Stimulated activated memory B cell treated with anti-CD40 and anti-IgM and Interleukin-4, amounts not matched to agents 10 μg/mL and 1 μg/mL and 100 μg/mL, for 72 hours (primary cell): ENCODE measurements around the gene ISM1.

Source experiments
- ATAC-seq: fragments of 150-1000 bp; cut with Tn5 transposase; 2 replicates; pipeline ENCODE4 v1.10.0; 2021
- H3K27ac Mint-ChIP-seq: one replicate; pipeline ENCODE4 v1.8.0; 2022; ENCODE audit warnings: mild to moderate bottlenecking, mixed read lengths
- H3K27me3 Mint-ChIP-seq: one replicate; pipeline ENCODE4 v1.8.0; 2022; ENCODE audit warnings: mixed read lengths
- H3K36me3 Mint-ChIP-seq: one replicate; pipeline ENCODE4 v1.8.0; 2022; ENCODE audit warnings: mixed read lengths
- H3K4me1 Mint-ChIP-seq: one replicate; pipeline ENCODE4 v1.8.0; 2022; ENCODE audit warnings: mixed read lengths
- H3K4me3 Mint-ChIP-seq: one replicate; pipeline ENCODE4 v1.8.0; 2022; ENCODE audit warnings: mild to moderate bottlenecking, moderate library complexity, mixed read lengths
- H3K9me3 Mint-ChIP-seq: one replicate; pipeline ENCODE4 v1.8.0; 2022; ENCODE audit warnings: mixed read lengths

Gene ISM1

GRCh38 chr20:13322198-13322597, 101.1 kb downstream of the ISM1 start:
- Mint-ChIP-seq H3K27me3 (peaks cover 9% of the 10 kb centered on the region), H3K4me3 (no peak overlapping the region), H3K27ac (no peak overlapping the region), H3K36me3 (no peaks in the 10 kb centered on the region), H3K9me3 (peaks cover 3% of the 10 kb centered on the region), H3K4me1 (no peaks in the 10 kb centered on the region)
- ATAC-seq, result no peak

GRCh38 chr20:13322621-13323020, 101.5 kb downstream of the ISM1 start:
- Mint-ChIP-seq H3K4me3 (no peak overlapping the region), H3K27me3 (peaks cover 9% of the 10 kb centered on the region), H3K4me1 (no peaks in the 10 kb centered on the region), H3K9me3 (peaks cover 2% of the 10 kb centered on the region), H3K36me3 (no peaks in the 10 kb centered on the region), H3K27ac (no peak overlapping the region)
- no peak for ATAC-seq

GRCh38 chr20:13325033-13325432, 104.0 kb downstream of the ISM1 start:
- no peak overlapping the region for H3K27ac Mint-ChIP-seq
- no peaks in the 10 kb centered on the region for H3K4me1 Mint-ChIP-seq
- no peak overlapping the region for H3K4me3 Mint-ChIP-seq
- peaks cover 9% of the 10 kb centered on the region for H3K27me3 Mint-ChIP-seq
- ATAC-seq, result no peak
- no peaks in the 10 kb centered on the region for H3K36me3 Mint-ChIP-seq
- peaks cover 2% of the 10 kb centered on the region for H3K9me3 Mint-ChIP-seq

GRCh38 chr20:13325796-13326340, 104.8 kb downstream of the ISM1 start:
- Mint-ChIP-seq H3K27ac (no peak overlapping the region), H3K27me3 (peaks cover 9% of the 10 kb centered on the region), H3K4me1 (no peaks in the 10 kb centered on the region)

GRCh38 chr20:13331536-13331935, 110.5 kb downstream of the ISM1 start:
- no peak overlapping the region for H3K27ac Mint-ChIP-seq
- no peaks in the 10 kb centered on the region for H3K27me3 Mint-ChIP-seq
- H3K36me3 Mint-ChIP-seq, result no peaks in the 10 kb centered on the region
- no peak for ATAC-seq
- H3K4me1 Mint-ChIP-seq, result no peaks in the 10 kb centered on the region
- H3K4me3 Mint-ChIP-seq, result no peak overlapping the region
- peaks cover 2% of the 10 kb centered on the region for H3K9me3 Mint-ChIP-seq

More at GRCh38 chr20:13325796-13326340, 104.8 kb downstream of the ISM1 start:
- no peaks in the 10 kb centered on the region for H3K36me3 Mint-ChIP-seq
- H3K9me3 Mint-ChIP-seq, result peaks cover 2% of the 10 kb centered on the region
- no peak overlapping the region for H3K4me3 Mint-ChIP-seq
- ATAC-seq, result no peak

- no peak overlapping the region for H3K4me3 Mint-ChIP-seq
- H3K27me3 Mint-ChIP-seq, result no peaks in the 10 kb centered on the region
- no peak overlapping the region for H3K27ac Mint-ChIP-seq
- no peaks in the 10 kb centered on the region for H3K4me1 Mint-ChIP-seq
- no peak for ATAC-seq
- no peaks in the 10 kb centered on the region for H3K36me3 Mint-ChIP-seq
- H3K9me3 Mint-ChIP-seq, result no peaks in the 10 kb centered on the region
Observed at GRCh38 chr20:13333036-13333435, 112.0 kb downstream of the ISM1 start.

GRCh38 chr20:13333793-13334192, 112.7 kb downstream of the ISM1 start:
- H3K27me3 Mint-ChIP-seq, result no peaks in the 10 kb centered on the region
- H3K9me3 Mint-ChIP-seq, result no peaks in the 10 kb centered on the region
- no peak overlapping the region for H3K4me3 Mint-ChIP-seq
- no peak overlapping the region for H3K27ac Mint-ChIP-seq
- ATAC-seq, result no peak
- no peaks in the 10 kb centered on the region for H3K4me1 Mint-ChIP-seq
- H3K36me3 Mint-ChIP-seq, result no peaks in the 10 kb centered on the region

GRCh38 chr20:13336308-13337089, 115.4 kb downstream of the ISM1 start:
- Mint-ChIP-seq H3K27ac (no peak overlapping the region), H3K4me3 (no peak overlapping the region), H3K4me1 (no peaks in the 10 kb centered on the region), H3K9me3 (no peaks in the 10 kb centered on the region), H3K36me3 (no peaks in the 10 kb centered on the region), H3K27me3 (no peaks in the 10 kb centered on the region)
- no peak for ATAC-seq

GRCh38 chr20:13337090-13337784, 116.2 kb downstream of the ISM1 start:
- Mint-ChIP-seq H3K4me1 (no peaks in the 10 kb centered on the region), H3K9me3 (no peaks in the 10 kb centered on the region), H3K27ac (peak overlapping the region; percentile 74), H3K27me3 (no peaks in the 10 kb centered on the region), H3K36me3 (no peaks in the 10 kb centered on the region), H3K4me3 (no peak overlapping the region)
- ATAC-seq, result no peak

- no peaks in the 10 kb centered on the region for H3K9me3 Mint-ChIP-seq
- no peak for ATAC-seq
- no peaks in the 10 kb centered on the region for H3K27me3 Mint-ChIP-seq
- H3K4me1 Mint-ChIP-seq, result no peaks in the 10 kb centered on the region
- no peaks in the 10 kb centered on the region for H3K36me3 Mint-ChIP-seq
- H3K4me3 Mint-ChIP-seq, result no peak overlapping the region
- H3K27ac Mint-ChIP-seq, result peak overlapping the region; percentile 74
Observed at GRCh38 chr20:13338097-13338661, 117.1 kb downstream of the ISM1 start.

- no peaks in the 10 kb centered on the region for H3K27me3 Mint-ChIP-seq
- no peak overlapping the region for H3K27ac Mint-ChIP-seq
- H3K36me3 Mint-ChIP-seq, result no peaks in the 10 kb centered on the region
Observed at GRCh38 chr20:13338999-13339411, 117.9 kb downstream of the ISM1 start.

GRCh38 chr20:13340088-13340487, 119.0 kb downstream of the ISM1 start:
- no peak overlapping the region for H3K27ac Mint-ChIP-seq
- no peak overlapping the region for H3K4me3 Mint-ChIP-seq

More at GRCh38 chr20:13338999-13339411, 117.9 kb downstream of the ISM1 start:
- ATAC-seq, result no peak
- no peaks in the 10 kb centered on the region for H3K4me1 Mint-ChIP-seq
- H3K9me3 Mint-ChIP-seq, result no peaks in the 10 kb centered on the region
- no peak overlapping the region for H3K4me3 Mint-ChIP-seq

GRCh38 chr20:13341737-13342393, 120.8 kb downstream of the ISM1 start:
- Mint-ChIP-seq H3K4me1 (no peaks in the 10 kb centered on the region), H3K27me3 (no peaks in the 10 kb centered on the region), H3K9me3 (no peaks in the 10 kb centered on the region), H3K4me3 (no peak overlapping the region), H3K27ac (no peak overlapping the region), H3K36me3 (no peaks in the 10 kb centered on the region)
- no peak for ATAC-seq

More at GRCh38 chr20:13340088-13340487, 119.0 kb downstream of the ISM1 start:
- Mint-ChIP-seq H3K4me1 (no peaks in the 10 kb centered on the region), H3K9me3 (no peaks in the 10 kb centered on the region), H3K36me3 (no peaks in the 10 kb centered on the region), H3K27me3 (no peaks in the 10 kb centered on the region)
- ATAC-seq, result no peak

GRCh38 chr20:13342469-13343242, 121.6 kb downstream of the ISM1 start:
- no peaks in the 10 kb centered on the region for H3K4me1 Mint-ChIP-seq
- H3K27ac Mint-ChIP-seq, result no peak overlapping the region
- H3K27me3 Mint-ChIP-seq, result no peaks in the 10 kb centered on the region
- no peaks in the 10 kb centered on the region for H3K36me3 Mint-ChIP-seq
- no peaks in the 10 kb centered on the region for H3K9me3 Mint-ChIP-seq
- no peak overlapping the region for H3K4me3 Mint-ChIP-seq
- no peak for ATAC-seq
